Suprapubic skin (tissue), 4 donors: ENCODE results near the gene RASA2.

Source experiments
- POLR2A ChIP-seq, 2 donors: fragments of 450-650 bp; IDR thresholded peaks; one replicate each; pipeline ENCODE4 v1.6.1; 2017; ENCODE audit warnings: antibody characterized with exemption in 2 of 2, mild to moderate bottlenecking in 2 of 2, moderate library complexity in 2 of 2
- POLR2AphosphoS5 ChIP-seq, 3 donors: sonication (generic); formaldehyde crosslinking; IDR thresholded peaks; one replicate each; pipeline ENCODE4 v1.6.1; 2017; ENCODE audit warnings: antibody characterized with exemption in 3 of 3
- TF ChIP-seq, protein P1 (sequence below), 2 donors: fragments of 200-600 bp in 1 of 2; fragments of 450-650 bp in 1 of 2; sonication (generic) in 1 of 2; IDR thresholded peaks; one replicate each; pipeline ENCODE4 v1.5.1; 2016 to 2019; ENCODE audit warnings: antibody characterized with exemption in 2 of 2, mild to moderate bottlenecking in 1 of 2, moderate library complexity in 1 of 2

DNA sequence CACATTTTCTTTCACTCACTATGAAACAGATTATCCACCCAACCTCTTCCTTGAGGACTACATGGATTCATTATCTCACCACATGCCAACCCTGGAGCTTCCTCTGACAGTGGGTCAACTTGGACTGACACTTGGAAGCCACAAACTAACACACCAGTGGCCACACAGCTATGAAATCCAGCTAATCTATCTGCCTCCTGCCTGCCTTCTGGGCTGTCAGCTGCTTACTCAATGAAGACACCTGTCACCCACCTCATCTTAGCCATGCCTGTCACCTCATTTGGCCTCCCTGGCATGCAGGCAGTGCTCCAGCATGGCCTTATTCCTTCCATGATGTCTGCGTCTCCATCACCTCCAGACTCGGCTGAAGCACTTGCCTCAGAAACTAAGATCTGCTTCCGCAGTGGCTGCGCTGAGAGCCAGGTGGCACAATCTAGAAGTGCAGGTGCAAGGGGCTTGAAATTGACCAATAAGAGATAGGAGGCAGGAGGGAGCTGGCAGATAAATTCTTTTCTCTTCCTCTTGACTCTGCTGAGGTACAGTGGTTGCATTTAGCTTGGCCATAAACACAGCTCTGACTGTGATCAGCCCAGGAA is 146.1 kb downstream of the RASA2 start:
- no peak for TF ChIP-seq POLR2A (IDR thresholded peaks at IDR 0.05)
- TF ChIP-seq, protein P1, sequence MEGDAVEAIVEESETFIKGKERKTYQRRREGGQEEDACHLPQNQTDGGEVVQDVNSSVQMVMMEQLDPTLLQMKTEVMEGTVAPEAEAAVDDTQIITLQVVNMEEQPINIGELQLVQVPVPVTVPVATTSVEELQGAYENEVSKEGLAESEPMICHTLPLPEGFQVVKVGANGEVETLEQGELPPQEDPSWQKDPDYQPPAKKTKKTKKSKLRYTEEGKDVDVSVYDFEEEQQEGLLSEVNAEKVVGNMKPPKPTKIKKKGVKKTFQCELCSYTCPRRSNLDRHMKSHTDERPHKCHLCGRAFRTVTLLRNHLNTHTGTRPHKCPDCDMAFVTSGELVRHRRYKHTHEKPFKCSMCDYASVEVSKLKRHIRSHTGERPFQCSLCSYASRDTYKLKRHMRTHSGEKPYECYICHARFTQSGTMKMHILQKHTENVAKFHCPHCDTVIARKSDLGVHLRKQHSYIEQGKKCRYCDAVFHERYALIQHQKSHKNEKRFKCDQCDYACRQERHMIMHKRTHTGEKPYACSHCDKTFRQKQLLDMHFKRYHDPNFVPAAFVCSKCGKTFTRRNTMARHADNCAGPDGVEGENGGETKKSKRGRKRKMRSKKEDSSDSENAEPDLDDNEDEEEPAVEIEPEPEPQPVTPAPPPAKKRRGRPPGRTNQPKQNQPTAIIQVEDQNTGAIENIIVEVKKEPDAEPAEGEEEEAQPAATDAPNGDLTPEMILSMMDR (IDR thresholded peaks at IDR 0.05) = no peak
- TF ChIP-seq POLR2AphosphoS5 (IDR thresholded peaks at IDR 0.05) = no peak
